Endodermal cell (in vitro differentiated cells): ENCODE data around the gene ANKUB1. TPM values are rescaled to one million over a fixed set of nuclear protein-coding genes. Genes with fewer than 3 reads are reported as not detected.

Experiments used
- DNase-seq: peaks from one replicate; pipeline ENCODE4 v3.0.0-alpha.2; 2017
- H3K27ac ChIP-seq: 2 replicates; pipeline ENCODE4 v1.5.1; 2013; ENCODE audit warnings: mild to moderate bottlenecking, low read depth, low read length, moderate library complexity
- H3K27me3 ChIP-seq: 2 replicates; pipeline ENCODE4 v1.6.1; 2013; ENCODE audit warnings: mild to moderate bottlenecking, low read length, moderate library complexity; ENCODE audit not compliant: insufficient read depth, control insufficient read depth, poor library complexity, severe bottlenecking
- H3K36me3 ChIP-seq: 2 replicates; pipeline ENCODE4 v1.7.0; 2013; ENCODE audit warnings: mild to moderate bottlenecking, low read length, moderate library complexity; ENCODE audit not compliant: control insufficient read depth, insufficient read depth
- H3K4me1 ChIP-seq: one replicate; pipeline ENCODE4 v1.7.0; 2013; ENCODE audit warnings: low read length; ENCODE audit not compliant: control insufficient read depth, insufficient read depth
- H3K4me3 ChIP-seq: 2 replicates; pipeline ENCODE4 v1.5.1; 2013; ENCODE audit warnings: mild to moderate bottlenecking, low read length, moderate library complexity
- H3K9ac ChIP-seq: 2 replicates; pipeline ENCODE4 v1.6.1; 2013; ENCODE audit warnings: mild to moderate bottlenecking, low read length, moderate library complexity; ENCODE audit not compliant: poor library complexity, severe bottlenecking; ENCODE audit errors: extremely low read depth
- H3K9me3 ChIP-seq: 2 replicates; pipeline ENCODE4 v1.6.1; 2013; ENCODE audit warnings: mild to moderate bottlenecking, low read length, moderate library complexity; ENCODE audit not compliant: control insufficient read depth
- H3K27ac Mint-ChIP-seq: 2 replicates; pipeline ENCODE4 v1.8.0; 2020; ENCODE audit warnings: mixed read lengths
- H3K27me3 Mint-ChIP-seq: 2 replicates; pipeline ENCODE4 v1.8.0; 2021; ENCODE audit warnings: mild to moderate bottlenecking, mixed read lengths; ENCODE audit not compliant: insufficient read depth
- H3K36me3 Mint-ChIP-seq: 2 replicates; pipeline ENCODE4 v1.8.0; 2020; ENCODE audit warnings: low read depth, mixed read lengths
- H3K4me1 Mint-ChIP-seq: 2 replicates; pipeline ENCODE4 v1.8.0; 2020; ENCODE audit warnings: mixed read lengths
- H3K4me3 Mint-ChIP-seq: 2 replicates; pipeline ENCODE4 v1.8.0; 2020; ENCODE audit warnings: mild to moderate bottlenecking, moderate library complexity, mixed read lengths
- H3K9me3 Mint-ChIP-seq: 2 replicates; pipeline ENCODE4 v1.8.0; 2020; ENCODE audit warnings: mild to moderate bottlenecking, mixed read lengths
- CTCF ChIP-seq: fragments of 200-600 bp; sonication (generic); conservative IDR thresholded peaks from 2 replicates; pipeline ENCODE4 v1.5.0; 2021; ENCODE audit warnings: antibody characterized with exemption, mild to moderate bottlenecking
- WGBS, 2 experiments: methylation state at CpG; one replicate each; pipeline versions ENCODE4 v1.1.5 to v1.1.7; 2013; ENCODE audit warnings: missing lambda C conversion rate in 2 of 2, mixed read lengths in 1 of 2; ENCODE audit not compliant: insufficient coverage in 1 of 2, insufficient read length in 1 of 2; 5-methylcytosine and 5-hydroxymethylcytosine counted together
- total RNA-seq, 2 donors: library from RNA; stranded (reverse); fragmentation: NEBNext Ultra II Directional in 1 of 2; extraction: Animal tissue kit (Norgen Biotek cat#: 25700) in 1 of 2; gene quantifications; 2 replicates in 1 of 2; 3 replicates in 1 of 2; pipeline ENCODE4 v1.2.1, GENCODE V29; 2021

The ANKUB1 gene
- total RNA-seq, 2 donors from 2014 or later: not detected

GRCh38 chr3:149800693-149801092, 8.3 kb upstream of the ANKUB1 start:
- Histone ChIP-seq H3K9ac (no peak overlapping the region), H3K27me3 (peaks cover 6% of the 10 kb centered on the region), H3K36me3 (no peaks in the 10 kb centered on the region), H3K27ac (no peak overlapping the region), H3K9me3 (no peaks in the 10 kb centered on the region), H3K4me1 (no peaks in the 10 kb centered on the region), H3K4me3 (no peak overlapping the region)
- H3K27me3 Mint-ChIP-seq: peaks cover 2% of the 10 kb centered on the region
- no peaks in the 10 kb centered on the region for H3K4me1 Mint-ChIP-seq
- H3K36me3 Mint-ChIP-seq: no peaks in the 10 kb centered on the region
- DNase-seq: no peak
- 67 to 90% methylated on average over 1 to 8 of the region's 8 CpGs for WGBS, 2 experiments
- no peak for TF ChIP-seq CTCF
- H3K9me3 Mint-ChIP-seq: peaks cover 8% of the 10 kb centered on the region
- H3K4me3 Mint-ChIP-seq: no peak overlapping the region
- no peak overlapping the region for H3K27ac Mint-ChIP-seq

- H3K36me3 ChIP-seq: no peaks in the 10 kb centered on the region
- no peaks in the 10 kb centered on the region for H3K4me1 ChIP-seq
- H3K36me3 Mint-ChIP-seq: no peaks in the 10 kb centered on the region
- TF ChIP-seq CTCF: no peak
- DNase-seq: no peak
- H3K9me3 ChIP-seq: no peaks in the 10 kb centered on the region
- no peak overlapping the region for H3K27ac Mint-ChIP-seq
- no peaks in the 10 kb centered on the region for H3K27me3 ChIP-seq
- H3K27me3 Mint-ChIP-seq: peaks cover 2% of the 10 kb centered on the region
- 100% methylated on average over 1 of the region's 1 CpG for WGBS, 2 experiments
- no peak overlapping the region for H3K4me3 Mint-ChIP-seq
- no peaks in the 10 kb centered on the region for H3K4me1 Mint-ChIP-seq
- H3K9ac ChIP-seq: no peak overlapping the region
- H3K27ac ChIP-seq: no peak overlapping the region
- peaks cover 8% of the 10 kb centered on the region for H3K9me3 Mint-ChIP-seq
- no peak overlapping the region for H3K4me3 ChIP-seq
Observed at GRCh38 chr3:149796026-149796425, 3.7 kb upstream of the ANKUB1 start.

- TF ChIP-seq CTCF: no peak
- no peak for DNase-seq
- Mint-ChIP-seq H3K4me3 (no peak overlapping the region), H3K4me1 (no peaks in the 10 kb centered on the region), H3K27me3 (peaks cover 5% of the 10 kb centered on the region), H3K27ac (no peak overlapping the region), H3K36me3 (no peaks in the 10 kb centered on the region), H3K9me3 (no peaks in the 10 kb centered on the region)
- H3K9me3 ChIP-seq: no peaks in the 10 kb centered on the region
- H3K4me3 ChIP-seq: no peak overlapping the region
- H3K9ac ChIP-seq: no peak overlapping the region
- 71% methylated on average over 2 of the region's 3 CpGs; no CpG with 5 or more reads in 1 of the 2 experiments for WGBS, 2 experiments
- no peaks in the 10 kb centered on the region for H3K4me1 ChIP-seq
- H3K27me3 ChIP-seq: no peaks in the 10 kb centered on the region
- H3K27ac ChIP-seq: no peak overlapping the region
- no peaks in the 10 kb centered on the region for H3K36me3 ChIP-seq
Observed at GRCh38 chr3:149790698-149791097, 1.7 kb downstream of the ANKUB1 start.
